H9 (cell line): Measurements from ENCODE around the gene PRSS8. TPM values are rescaled to one million over a fixed set of nuclear protein-coding genes. Genes with fewer than 3 reads are reported as not detected.

ENCODE experiments used
- DNase-seq: peaks from one replicate; pipeline ENCODE4 v3.0.0-alpha.2; 2017
- H2AFZ ChIP-seq: one replicate; pipeline ENCODE4 v1.6.1; 2013; ENCODE audit warnings: mild to moderate bottlenecking, low read length, control low read depth, moderate library complexity
- H2AK5ac ChIP-seq: 2 replicates; pipeline ENCODE4 v1.6.1; 2013; ENCODE audit warnings: low read length, control low read depth, mixed read lengths; ENCODE audit not compliant: insufficient read length
- H2BK120ac ChIP-seq: one replicate; pipeline ENCODE4 v1.6.1; 2013; ENCODE audit warnings: low read depth, mild to moderate bottlenecking, low read length, control low read depth, inconsistent platforms; ENCODE audit not compliant: poor library complexity, severe bottlenecking
- H2BK12ac ChIP-seq: 2 replicates; pipeline ENCODE4 v1.6.1; 2013; ENCODE audit warnings: low read length, control low read depth, mixed read lengths, low read depth; ENCODE audit not compliant: insufficient read length
- H2BK15ac ChIP-seq: 2 replicates; pipeline ENCODE4 v1.6.1; 2013; ENCODE audit warnings: low read depth, low read length, control low read depth
- H2BK20ac ChIP-seq: one replicate; pipeline ENCODE4 v1.6.1; 2013; ENCODE audit warnings: low read depth, mild to moderate bottlenecking, low read length, control low read depth, inconsistent platforms; ENCODE audit not compliant: poor library complexity, severe bottlenecking
- H2BK5ac ChIP-seq: 2 replicates; pipeline ENCODE4 v1.6.1; 2013; ENCODE audit warnings: low read length, control low read depth, mixed read lengths; ENCODE audit not compliant: insufficient read length
- H3K14ac ChIP-seq: 2 replicates; pipeline ENCODE4 v1.6.1; 2013; ENCODE audit warnings: low read length, control low read depth; ENCODE audit not compliant: insufficient read depth
- H3K18ac ChIP-seq: 2 replicates; pipeline ENCODE4 v1.6.1; 2013; ENCODE audit warnings: low read depth, mild to moderate bottlenecking, mixed read lengths, low read length, control low read depth; ENCODE audit not compliant: insufficient read length
- H3K23ac ChIP-seq: 2 replicates; pipeline ENCODE4 v1.6.1; 2013; ENCODE audit warnings: low read length, control low read depth, mixed read lengths, low read depth; ENCODE audit not compliant: insufficient read length
- H3K23me2 ChIP-seq: 2 replicates; pipeline ENCODE4 v1.6.1; 2013; ENCODE audit warnings: low read depth, mild to moderate bottlenecking, mixed read lengths, low read length, control low read depth; ENCODE audit not compliant: insufficient read length, poor library complexity, severe bottlenecking
- H3K27ac ChIP-seq: 2 replicates; pipeline ENCODE4 v1.5.1; 2013; ENCODE audit warnings: low read length, control low read depth, mixed read lengths, low read depth; ENCODE audit not compliant: insufficient read length
- H3K27me3 ChIP-seq: 2 replicates; pipeline ENCODE4 v1.6.1; 2013; ENCODE audit warnings: low read length, control low read depth, inconsistent platforms; ENCODE audit not compliant: insufficient read depth
- H3K4ac ChIP-seq: 2 replicates; pipeline ENCODE4 v1.6.1; 2013; ENCODE audit warnings: low read depth, mild to moderate bottlenecking, control low read depth, inconsistent platforms, low read length, moderate library complexity
- H3K4me1 ChIP-seq: 2 replicates; pipeline ENCODE4 v1.6.1; 2013; ENCODE audit warnings: low read length, control low read depth, inconsistent platforms; ENCODE audit not compliant: insufficient read depth
- H3K4me2 ChIP-seq: 2 replicates; pipeline ENCODE4 v1.6.1; 2013; ENCODE audit warnings: low read length, control low read depth, mixed read lengths; ENCODE audit not compliant: insufficient read length, insufficient read depth
- H3K56ac ChIP-seq: 2 replicates; pipeline ENCODE4 v1.6.1; 2013; ENCODE audit warnings: low read depth, mild to moderate bottlenecking, mixed read lengths, low read length, control low read depth; ENCODE audit not compliant: insufficient read length
- H3K79me1 ChIP-seq: 2 replicates; pipeline ENCODE4 v1.6.1; 2013; ENCODE audit warnings: low read depth, mild to moderate bottlenecking, moderate library complexity, low read length, control low read depth, inconsistent platforms; ENCODE audit not compliant: insufficient read depth, poor library complexity, severe bottlenecking
- H3K79me2 ChIP-seq: 2 replicates; pipeline ENCODE4 v1.6.1; 2013; ENCODE audit warnings: low read length, control low read depth, inconsistent platforms; ENCODE audit not compliant: insufficient read depth
- H3K9ac ChIP-seq: 2 replicates; pipeline ENCODE4 v1.6.1; 2013; ENCODE audit warnings: low read length, control low read depth, mixed read lengths; ENCODE audit not compliant: insufficient read length; ENCODE audit errors: extremely low read depth
- H3K9me3 ChIP-seq: one replicate; pipeline ENCODE4 v1.6.1; 2013; ENCODE audit warnings: low read depth, low read length, inconsistent platforms; ENCODE audit not compliant: control insufficient read depth
- H3T11ph ChIP-seq: one replicate; pipeline ENCODE4 v1.6.1; 2013; ENCODE audit warnings: mild to moderate bottlenecking, low read length, control low read depth, inconsistent platforms
- H4K20me1 ChIP-seq: one replicate; pipeline ENCODE4 v1.6.1; 2013; ENCODE audit not compliant: control insufficient read depth, insufficient read length, insufficient read depth
- H4K5ac ChIP-seq: 2 replicates; pipeline ENCODE4 v1.6.1; 2013; ENCODE audit warnings: low read depth, mild to moderate bottlenecking, mixed read lengths, low read length, control low read depth; ENCODE audit not compliant: insufficient read length
- H4K8ac ChIP-seq: replicated peaks from 2 replicates; pipeline ENCODE4 v1.6.1; 2013; ENCODE audit warnings: low read length, control low read depth, mixed read lengths, low read depth; ENCODE audit not compliant: insufficient read length
- H4K91ac ChIP-seq: 2 replicates; pipeline ENCODE4 v1.6.1; 2013; ENCODE audit warnings: low read depth, mild to moderate bottlenecking, moderate library complexity, mixed read lengths, low read length, control low read depth; ENCODE audit not compliant: insufficient read length
- H3K27ac Mint-ChIP-seq, 3 experiments: 2 replicates in 2 of 3; 3 replicates in 1 of 3; pipeline ENCODE4 v1.8.0; 2020 to 2021; ENCODE audit warnings: mixed read lengths in 3 of 3, mild to moderate bottlenecking in 1 of 3, moderate library complexity in 1 of 3
- H3K27me3 Mint-ChIP-seq: 2 replicates; pipeline ENCODE4 v1.8.0; 2021; ENCODE audit warnings: low read depth, mild to moderate bottlenecking, moderate library complexity, mixed read lengths
- H3K36me3 Mint-ChIP-seq, 3 experiments: 2 replicates in 2 of 3; 3 replicates in 1 of 3; pipeline ENCODE4 v1.8.0; 2020 to 2021; ENCODE audit warnings: low read depth in 3 of 3, mixed read lengths in 3 of 3; ENCODE audit not compliant: insufficient read depth in 1 of 3
- H3K4me1 Mint-ChIP-seq, 2 experiments: 2 replicates each; pipeline ENCODE4 v1.8.0; 2020; ENCODE audit warnings: mixed read lengths in 2 of 2
- H3K4me3 Mint-ChIP-seq, 2 experiments: 2 replicates in 1 of 2; 3 replicates in 1 of 2; pipeline ENCODE4 v1.8.0; 2020 to 2021; ENCODE audit warnings: mild to moderate bottlenecking in 2 of 2, mixed read lengths in 2 of 2, moderate library complexity in 1 of 2
- H3K9me3 Mint-ChIP-seq, 2 experiments: 2 replicates in 1 of 2; 3 replicates in 1 of 2; pipeline ENCODE4 v1.8.0; 2020; ENCODE audit warnings: mild to moderate bottlenecking in 2 of 2, mixed read lengths in 2 of 2, moderate library complexity in 1 of 2
- WGBS: extraction: QIAGEN DNeasy Blood & Tissue Kit; methylation state at CpG from one replicate; pipeline ENCODE4 v1.1.7; 2013; ENCODE audit warnings: missing lambda C conversion rate, low lambda C conversion rate, mixed read lengths; ENCODE audit not compliant: insufficient read length; ENCODE audit errors: extremely low coverage; 5-methylcytosine and 5-hydroxymethylcytosine counted together
- total RNA-seq: library from RNA; stranded (reverse); gene quantifications from 2 replicates; pipeline ENCODE4 v1.2.1, GENCODE V29; 2021
- TF ChIP-seq, protein P1 (sequence below): fragments of 200-600 bp; sonication (generic); conservative IDR thresholded peaks from 3 replicates; pipeline ENCODE4 v1.8.0; 2021; ENCODE audit warnings: antibody characterized with exemption, mild to moderate bottlenecking

Gene PRSS8
- total RNA-seq, 1 experiment from 2014 or later: 64.0 TPM

DNA sequence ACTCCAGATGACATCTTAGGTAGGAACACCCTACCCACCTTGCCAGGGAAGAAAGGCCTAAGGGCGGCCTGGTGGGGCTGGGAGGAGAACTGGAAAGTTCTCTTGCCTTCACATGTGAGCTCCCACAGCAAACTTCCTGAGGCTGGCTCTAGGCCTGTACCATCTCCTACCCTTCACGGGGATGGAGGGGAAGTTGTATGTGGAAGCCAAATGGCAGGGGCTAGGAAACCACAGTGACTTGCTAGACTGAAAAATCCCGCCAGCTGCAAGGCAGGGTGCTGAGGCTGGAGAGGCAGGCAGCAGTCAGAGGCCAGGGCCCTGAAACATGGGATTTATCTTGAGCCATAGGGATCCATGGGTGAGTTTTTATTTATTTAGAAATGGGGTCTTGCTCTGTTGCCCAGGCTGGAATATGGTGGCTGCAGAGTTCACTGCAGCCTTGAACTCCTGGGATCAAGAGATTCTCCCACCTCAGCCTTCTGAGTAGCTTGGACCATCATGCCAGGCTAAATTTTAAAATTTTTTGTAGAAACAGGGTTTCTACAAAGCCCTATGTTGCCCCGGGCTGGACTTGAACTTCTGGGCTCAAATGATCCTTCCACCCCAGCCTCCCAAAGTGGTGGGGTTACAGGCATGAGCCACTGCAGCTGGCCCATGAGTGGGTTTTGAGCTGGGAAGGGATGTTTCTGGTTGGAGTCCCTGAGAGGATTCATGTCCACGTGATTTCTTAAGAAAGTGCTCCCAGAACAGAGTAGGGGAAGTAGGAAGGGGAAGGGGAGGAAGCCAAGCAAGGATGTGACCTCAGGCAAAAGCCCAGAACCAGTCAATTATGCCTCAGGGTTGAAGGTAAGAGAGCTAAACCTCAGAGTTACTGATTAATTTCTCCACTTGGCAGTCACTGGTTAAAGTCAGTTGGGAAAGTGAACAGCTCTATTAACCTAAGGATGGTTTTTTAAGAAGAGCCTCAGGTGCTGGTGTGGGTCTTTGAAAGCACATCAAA is 22.1 kb downstream of the PRSS8 start:
- Histone ChIP-seq H3K27ac (no peak overlapping the region), H4K20me1 (no peaks in the 10 kb centered on the region), H4K91ac (no peak overlapping the region), H3K4ac (no peak overlapping the region), H2AK5ac (no peak overlapping the region), H3K9me3 (no peaks in the 10 kb centered on the region), H3K14ac (no peak overlapping the region), H3K56ac (no peak overlapping the region), H3K23ac (no peak overlapping the region), H4K8ac (no peak overlapping the region), H3K18ac (no peak overlapping the region), H3K9ac (no peak overlapping the region), H3K23me2 (peaks cover 4% of the 10 kb centered on the region), H2BK20ac (no peak overlapping the region), H2BK15ac (no peak overlapping the region), H3K79me2 (peaks cover 4% of the 10 kb centered on the region; the same call in 1 of the 2 replicates), H2AFZ (no peak overlapping the region), H3K79me1 (peaks cover under 1% of the 10 kb centered on the region), H4K5ac (no peak overlapping the region), H3K27me3 (no peaks in the 10 kb centered on the region; the same call in 1 of the 2 replicates), H2BK12ac (no peak overlapping the region), H3K4me2 (no peak overlapping the region), H3T11ph (no peak overlapping the region), H2BK120ac (no peak overlapping the region), H3K4me1 (0 out of 2 replicates have a peak, but pooled peaks cover 2% of the 10 kb centered on the region), H2BK5ac (no peak overlapping the region)
- Mint-ChIP-seq H3K36me3 (peaks cover 19 to 41% (median 35%) of the 10 kb centered on the region in 3 experiments), H3K27me3 (no peaks in the 10 kb centered on the region), H3K4me3 (no peak overlapping the region), H3K9me3 (no peaks in the 10 kb centered on the region; a peak in 1 of 5 replicates), H3K4me1 (peaks cover 6 to 9% of the 10 kb centered on the region in 2 experiments), H3K27ac (no peak overlapping the region; a peak in 1 of 7 replicates)
- no CpG with 5 or more reads among the region's 5 CpGs for WGBS
- no peak for DNase-seq
- TF ChIP-seq, protein P1, sequence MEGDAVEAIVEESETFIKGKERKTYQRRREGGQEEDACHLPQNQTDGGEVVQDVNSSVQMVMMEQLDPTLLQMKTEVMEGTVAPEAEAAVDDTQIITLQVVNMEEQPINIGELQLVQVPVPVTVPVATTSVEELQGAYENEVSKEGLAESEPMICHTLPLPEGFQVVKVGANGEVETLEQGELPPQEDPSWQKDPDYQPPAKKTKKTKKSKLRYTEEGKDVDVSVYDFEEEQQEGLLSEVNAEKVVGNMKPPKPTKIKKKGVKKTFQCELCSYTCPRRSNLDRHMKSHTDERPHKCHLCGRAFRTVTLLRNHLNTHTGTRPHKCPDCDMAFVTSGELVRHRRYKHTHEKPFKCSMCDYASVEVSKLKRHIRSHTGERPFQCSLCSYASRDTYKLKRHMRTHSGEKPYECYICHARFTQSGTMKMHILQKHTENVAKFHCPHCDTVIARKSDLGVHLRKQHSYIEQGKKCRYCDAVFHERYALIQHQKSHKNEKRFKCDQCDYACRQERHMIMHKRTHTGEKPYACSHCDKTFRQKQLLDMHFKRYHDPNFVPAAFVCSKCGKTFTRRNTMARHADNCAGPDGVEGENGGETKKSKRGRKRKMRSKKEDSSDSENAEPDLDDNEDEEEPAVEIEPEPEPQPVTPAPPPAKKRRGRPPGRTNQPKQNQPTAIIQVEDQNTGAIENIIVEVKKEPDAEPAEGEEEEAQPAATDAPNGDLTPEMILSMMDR: no peak
